GM12891 (cell line): ENCODE results near the gene NFATC1.
A peak's percentile ranks its signal among the peaks of the same experiment; 100 is the strongest.

Source experiments
- DNase-seq: peaks from one replicate; pipeline ENCODE4 v3.0.0; 2011; ENCODE audit warnings: low spot score; ENCODE audit not compliant: insufficient read length
- FAIRE-seq: peaks from 2 replicates; lab custom pipeline; 2011; peaks lifted over from hg19 to GRCh38; lab: Jason Lieb, UNC
- PAX5 ChIP-seq: IDR thresholded peaks from 2 replicates; pipeline ENCODE4 v1.6.1; 2011; ENCODE audit warnings: low read length, moderate library complexity, mild to moderate bottlenecking; ENCODE audit not compliant: insufficient read depth, severe bottlenecking
- POLR2A ChIP-seq: IDR thresholded peaks from 2 replicates; pipeline ENCODE4 v1.6.1; 2011; ENCODE audit warnings: low read depth, low read length, control low read depth
- POLR2AphosphoS5 ChIP-seq: IDR thresholded peaks from 2 replicates; pipeline ENCODE4 v1.6.1; 2011; ENCODE audit warnings: low read depth, low read length, control low read depth
- POU2F2 ChIP-seq: IDR thresholded peaks from 2 replicates; pipeline ENCODE4 v1.6.1; 2011; ENCODE audit warnings: low read depth, mild to moderate bottlenecking, control low read depth, low read length, moderate library complexity
- SPI1 ChIP-seq: IDR thresholded peaks from 2 replicates; pipeline ENCODE4 v1.6.1; 2011; ENCODE audit warnings: low read depth, low read length, control low read depth
- TAF1 ChIP-seq: IDR thresholded peaks from 2 replicates; pipeline ENCODE4 v1.6.1; 2011; ENCODE audit warnings: low read depth, low read length, control low read depth

NFATC1 gene

DNA sequence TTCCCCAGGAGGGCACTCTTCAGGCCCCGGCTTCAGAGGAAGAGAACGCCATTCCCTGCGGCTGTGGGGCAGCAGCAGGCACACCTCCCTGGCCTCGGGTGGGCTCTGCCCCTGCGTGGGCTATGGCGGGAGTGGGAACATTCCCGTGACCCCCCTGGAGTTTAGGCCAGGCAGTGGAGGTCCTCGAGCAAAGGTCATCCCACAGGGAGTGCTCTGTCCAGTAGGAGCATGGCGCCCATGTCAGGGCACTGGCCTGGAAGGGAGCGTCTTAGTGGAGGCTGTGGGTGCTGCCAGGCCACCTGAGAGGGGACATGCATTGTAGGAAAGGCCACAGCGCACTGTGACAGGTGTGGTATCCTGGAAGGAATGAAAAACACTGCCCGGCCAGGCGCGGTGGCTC, 9.2 kb upstream of the NFATC1 start:
- no peak for DNase-seq
- FAIRE-seq = no peak
- no peak for TF ChIP-seq POLR2A
- TF ChIP-seq PAX5 = no peak
- TF ChIP-seq TAF1 = no peak
- TF ChIP-seq POLR2AphosphoS5 = no peak
- no peak for TF ChIP-seq POU2F2
- no peak for TF ChIP-seq SPI1

DNA sequence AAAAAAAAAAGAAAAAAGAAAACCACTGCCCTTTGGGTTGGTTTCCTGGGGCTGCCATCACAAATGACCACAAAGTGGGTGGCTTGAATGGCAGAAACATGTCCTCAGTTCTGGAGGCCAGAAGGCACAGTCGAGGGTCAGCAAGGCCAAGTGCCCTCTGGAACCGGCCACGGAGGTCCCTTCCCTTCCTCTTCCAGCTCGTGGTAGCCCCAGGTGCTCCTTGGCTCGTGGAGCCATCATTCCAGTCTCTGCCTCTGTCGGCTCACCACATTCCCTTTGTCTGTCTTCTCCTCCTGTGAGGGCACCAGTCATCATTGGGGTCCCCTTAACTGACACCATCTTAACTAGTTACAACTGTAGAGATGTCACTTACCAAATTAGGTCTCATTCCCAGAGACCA, 8.5 kb upstream of the NFATC1 start:
- DNase-seq = no peak
- FAIRE-seq = no peak
- no peak for TF ChIP-seq TAF1
- no peak for TF ChIP-seq SPI1
- no peak for TF ChIP-seq POLR2A
- TF ChIP-seq PAX5 = no peak
- TF ChIP-seq POU2F2 = no peak
- TF ChIP-seq POLR2AphosphoS5 = no peak

DNA sequence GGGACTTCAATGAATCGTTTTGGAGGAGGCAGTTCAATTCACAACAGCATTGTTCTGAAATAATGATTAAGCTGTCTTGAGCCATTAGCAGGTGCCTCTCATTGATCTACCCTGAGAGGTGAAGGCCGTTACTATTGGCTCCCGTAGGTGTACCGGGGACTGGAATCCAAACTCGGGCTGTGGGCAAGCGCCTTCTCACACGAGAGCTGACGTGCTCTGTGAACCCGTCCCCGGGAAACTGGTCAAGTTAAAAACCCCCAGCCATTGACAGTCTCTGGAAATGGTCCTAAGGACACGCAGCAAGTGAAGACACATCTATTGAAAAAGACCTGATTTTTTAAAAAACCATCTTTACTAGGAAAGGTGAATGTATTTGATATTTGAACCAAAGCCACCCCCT, 8.1 kb upstream of the NFATC1 start:
- no peak for DNase-seq
- TF ChIP-seq SPI1 (no peak), PAX5 (no peak), TAF1 (no peak), POLR2A (no peak), POU2F2 (no peak), POLR2AphosphoS5 (no peak)
- no peak for FAIRE-seq

DNA sequence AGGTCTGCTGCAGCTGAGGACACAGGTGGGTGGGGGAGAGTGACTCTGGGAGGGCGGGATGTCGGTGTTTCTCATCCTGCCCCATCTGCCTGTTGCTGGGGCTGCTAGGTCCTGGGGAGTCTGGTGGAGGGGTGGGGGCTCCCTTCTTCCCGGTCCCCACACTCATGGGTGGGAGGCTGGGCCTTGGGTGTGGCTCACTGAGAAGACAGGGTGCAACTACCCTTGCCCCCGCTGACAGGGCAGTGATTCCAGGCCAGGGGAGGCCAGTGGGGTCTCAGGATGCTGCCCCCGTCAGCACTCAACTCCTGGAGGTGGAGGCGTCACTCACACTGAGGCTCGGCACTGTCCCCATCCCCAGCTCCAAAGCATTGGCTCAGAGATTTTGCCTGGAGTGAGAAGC, 7.7 kb upstream of the NFATC1 start:
- no peak for FAIRE-seq
- no peak for TF ChIP-seq PAX5
- no peak for TF ChIP-seq TAF1
- TF ChIP-seq SPI1 = no peak
- TF ChIP-seq POLR2AphosphoS5 = no peak
- TF ChIP-seq POLR2A = no peak
- no peak for TF ChIP-seq POU2F2
- DNase-seq = no peak

DNA sequence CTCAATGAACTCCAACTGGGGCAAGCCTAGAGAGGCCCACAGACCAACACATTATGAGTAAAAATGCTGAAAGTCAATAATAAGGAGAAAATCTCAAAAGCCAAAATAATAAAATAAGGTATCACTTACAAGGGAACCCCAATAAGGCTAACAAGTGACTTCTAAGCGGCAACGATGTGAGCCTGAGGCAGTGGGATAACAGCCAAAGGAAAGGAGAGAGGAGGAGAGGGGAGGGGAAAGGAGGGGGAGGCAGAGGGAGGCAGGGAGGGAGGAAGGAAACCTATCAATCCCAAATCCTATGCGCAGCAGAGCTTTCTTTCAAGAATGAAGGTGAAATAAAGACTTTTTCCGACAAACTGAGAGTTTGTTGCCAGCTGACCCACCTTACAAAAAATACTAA, 6.0 kb upstream of the NFATC1 start:
- TF ChIP-seq SPI1 = no peak
- no peak for TF ChIP-seq TAF1
- no peak for TF ChIP-seq POLR2AphosphoS5
- no peak for TF ChIP-seq POLR2A
- TF ChIP-seq PAX5 = no peak
- DNase-seq (no peak), FAIRE-seq (no peak)

DNA sequence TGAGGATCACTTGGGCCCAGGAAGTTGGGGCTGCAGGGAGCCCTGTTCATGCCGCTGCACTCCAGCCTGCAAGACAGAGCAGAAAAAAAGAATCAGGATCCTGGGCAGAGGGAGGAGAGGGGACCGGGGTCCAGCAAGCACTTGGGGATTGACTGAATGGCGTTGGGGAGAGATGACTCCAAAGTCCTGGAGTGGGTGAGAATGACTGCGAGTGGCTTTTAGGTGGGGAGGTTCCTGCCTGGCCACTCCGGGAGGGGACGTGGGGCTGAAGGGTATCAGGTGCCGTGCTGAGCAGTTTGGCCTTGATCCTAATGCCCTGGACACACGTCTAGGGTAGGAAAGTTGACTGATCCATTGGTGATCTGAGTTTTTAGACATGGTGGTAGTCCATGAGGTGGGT, 3.5 kb upstream of the NFATC1 start:
- no peak for TF ChIP-seq POLR2A
- no peak for FAIRE-seq
- no peak for DNase-seq

DNA sequence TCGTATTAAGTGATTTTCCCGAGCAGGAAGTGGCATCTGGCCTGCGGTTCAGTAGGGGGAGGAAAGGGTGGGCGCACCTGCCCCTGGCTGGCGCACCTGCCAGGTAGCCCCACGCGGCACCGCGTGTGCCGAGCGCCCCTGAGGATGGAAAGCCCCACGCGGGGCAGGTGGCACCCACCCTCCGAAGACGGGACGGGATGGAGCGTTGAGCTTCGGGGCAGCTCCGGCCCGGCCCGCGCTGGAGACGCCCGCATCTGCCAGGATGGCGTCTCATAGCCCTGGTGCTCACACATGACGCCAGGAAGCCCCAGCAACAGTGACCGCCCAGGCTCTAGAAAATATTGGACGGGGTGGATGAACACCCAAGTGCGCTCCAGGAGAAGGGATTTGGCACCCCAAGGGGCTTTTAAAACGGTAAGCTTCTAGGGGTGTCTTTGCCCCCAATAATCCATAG, 2.5 kb upstream of the NFATC1 start:
- TF ChIP-seq SPI1 = no peak
- no peak for TF ChIP-seq POLR2A
- TF ChIP-seq PAX5 = no peak
- no peak for TF ChIP-seq TAF1
- TF ChIP-seq POLR2AphosphoS5 = no peak
- TF ChIP-seq POU2F2 = no peak
- peak; percentile 65 for FAIRE-seq
- no peak for DNase-seq

DNA sequence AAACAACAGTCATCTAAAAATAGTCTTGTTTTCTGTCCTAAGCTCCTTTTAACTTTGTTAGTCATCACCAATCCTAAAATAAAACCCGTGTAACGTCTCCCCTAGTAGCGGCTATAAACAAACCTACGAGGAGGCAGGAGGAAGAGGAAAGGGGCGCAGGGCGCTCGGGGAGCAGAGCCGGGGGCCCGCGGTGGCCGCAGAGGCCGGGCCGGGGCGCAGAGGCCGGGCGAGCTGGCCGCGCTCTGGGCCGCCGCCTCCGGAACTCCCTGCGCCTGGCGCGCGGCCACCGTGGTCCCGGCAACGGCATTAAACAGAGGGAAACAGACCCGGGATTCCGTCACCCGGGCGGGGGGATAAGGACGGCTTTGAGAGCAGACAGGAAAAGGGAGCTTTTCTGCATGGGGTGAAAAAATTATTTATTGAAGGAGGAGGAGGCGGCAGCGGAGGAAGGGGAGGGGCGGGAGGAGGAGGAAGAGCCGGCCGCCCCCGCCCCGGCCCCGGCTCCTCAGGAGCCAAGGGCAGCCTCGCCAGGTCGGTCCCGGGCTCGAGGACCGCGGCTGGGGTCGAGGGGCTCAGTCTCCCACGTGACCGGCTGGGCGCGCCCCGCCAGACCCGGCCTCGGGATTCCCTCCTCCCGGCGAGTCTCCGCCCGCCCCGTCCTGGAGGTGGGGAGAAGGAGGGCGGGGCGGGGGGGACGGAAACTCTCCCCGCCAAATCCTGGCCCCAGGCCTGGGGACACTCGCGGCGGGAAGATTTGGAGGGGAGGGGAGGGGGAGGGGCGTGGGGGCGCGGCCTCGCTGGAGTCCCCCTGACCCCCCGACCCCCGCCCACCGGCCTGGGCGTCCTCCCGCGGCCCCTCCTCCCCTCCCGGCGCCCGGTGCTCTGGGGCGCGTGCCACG, 1.8 kb upstream of the NFATC1 start:
- TF ChIP-seq POLR2AphosphoS5 (no peak), SPI1 (no peak), PAX5 (no peak), POLR2A (no peak), POU2F2 (no peak), TAF1 (no peak)
- FAIRE-seq = peak; percentile 31
- DNase-seq = no peak

DNA sequence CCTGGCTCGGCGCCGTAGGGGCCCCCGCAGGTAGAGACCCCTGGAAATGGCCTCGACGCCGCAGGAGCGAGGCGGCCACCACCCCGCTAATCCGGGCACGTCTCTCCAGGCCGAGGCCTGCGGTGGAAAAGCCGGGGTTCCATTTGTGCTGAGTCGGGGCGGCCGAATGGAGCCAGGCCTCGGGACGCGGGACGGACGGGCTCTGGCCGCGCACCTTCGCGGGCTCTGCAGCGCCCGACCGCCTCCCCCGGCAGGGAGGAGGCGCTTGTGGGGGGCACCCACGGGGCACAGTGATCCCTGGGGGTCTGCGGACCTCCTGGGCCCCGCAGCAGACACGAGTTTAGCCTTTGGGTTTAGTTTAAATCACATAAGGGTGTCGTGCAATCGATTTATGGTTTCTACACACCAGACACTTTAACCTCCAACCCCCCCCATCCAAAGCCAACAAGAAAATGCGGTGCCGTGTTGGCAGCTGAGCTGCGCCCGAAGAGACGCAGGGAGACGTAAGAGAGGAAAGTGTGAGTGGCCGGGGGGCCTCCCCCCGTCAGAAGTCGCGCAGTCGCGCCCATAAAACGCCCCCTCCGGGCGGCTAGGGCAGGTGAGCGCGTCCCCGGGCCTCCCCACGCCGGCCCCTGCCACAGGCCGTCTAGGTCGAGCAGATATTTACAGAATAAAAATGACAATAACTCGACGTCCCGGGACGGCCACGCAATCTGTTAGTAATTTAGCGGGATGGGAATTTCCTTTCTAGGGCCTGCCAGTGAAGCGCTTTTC, 1.0 kb upstream of the NFATC1 start:
- TF ChIP-seq POLR2AphosphoS5 = no peak
- no peak for TF ChIP-seq POLR2A
- TF ChIP-seq SPI1 = no peak
- TF ChIP-seq TAF1 = no peak
- TF ChIP-seq POU2F2 = no peak
- no peak for TF ChIP-seq PAX5
- DNase-seq = no peak

More for the DNA sequence above, 1.0 kb upstream of the NFATC1 start:
- FAIRE-seq = peak; percentile 83
